ENCODE measurements around the gene NRXN2. TPM values are rescaled to one million over a fixed set of nuclear protein-coding genes. Genes with fewer than 3 reads are reported as not detected.

Gene NRXN2
- polyA plus RNA-seq, 1 experiment = not detected

DNA sequence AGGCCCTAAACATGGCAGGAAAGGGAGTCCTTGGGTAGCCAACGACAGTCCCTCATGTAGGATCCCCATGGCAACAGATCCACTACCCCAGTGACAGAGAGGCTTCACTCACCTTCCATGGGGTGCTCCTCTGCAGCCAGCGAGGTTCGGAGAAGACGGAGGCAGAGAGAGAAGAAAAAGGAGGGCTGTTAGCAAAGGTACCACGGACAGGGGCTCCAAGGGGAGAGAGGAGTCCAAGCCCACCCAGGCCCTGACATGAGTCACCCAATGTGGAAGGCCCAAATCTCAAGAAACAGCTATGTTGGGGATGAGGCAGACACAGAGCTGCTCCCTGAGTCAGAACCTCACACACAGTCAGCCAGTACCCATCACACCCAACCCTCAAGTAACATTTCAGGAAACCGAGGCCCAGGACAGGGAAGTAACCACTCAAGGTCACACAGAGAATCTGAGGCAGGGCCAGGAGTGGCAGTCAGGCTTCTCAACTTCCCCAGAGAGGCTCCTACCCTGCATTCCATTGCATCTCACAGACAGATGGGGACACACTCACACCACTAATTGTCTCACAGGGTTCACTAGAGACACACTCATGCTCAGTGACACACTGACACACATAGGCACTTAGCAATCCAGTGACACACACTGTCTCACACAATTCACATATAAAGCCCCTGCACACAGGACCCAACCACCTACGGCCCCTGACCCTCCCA lies 25.2 kb downstream of the NRXN2 start:
- peaks cover 45% of the 10 kb centered on the region for H3K27me3 ChIP-seq (ENCODE audit: control insufficient read depth, insufficient read depth, low read length)
- CTCF ChIA-PET = interaction anchor here (0.6 to 3.5 kb wide), 2 partner anchors 9 to 105 kb away, joined by 4 to 35 read pairs; no protein-coding TSS in a partner anchor
- no peak overlapping the region for H3K27ac ChIP-seq (ENCODE audit: low read depth, low read length)
- POLR2A ChIA-PET = no interaction called here
- H3K9me3 ChIP-seq (ENCODE audit: control insufficient read depth, insufficient read depth, low read length) = no peaks in the 10 kb centered on the region
- DNase-seq (ENCODE audit: low read depth, low spot score) = no peak
- no peak overlapping the region for H3K4me3 ChIP-seq (ENCODE audit: low read depth, low read length)
- TF ChIP-seq, protein P1, sequence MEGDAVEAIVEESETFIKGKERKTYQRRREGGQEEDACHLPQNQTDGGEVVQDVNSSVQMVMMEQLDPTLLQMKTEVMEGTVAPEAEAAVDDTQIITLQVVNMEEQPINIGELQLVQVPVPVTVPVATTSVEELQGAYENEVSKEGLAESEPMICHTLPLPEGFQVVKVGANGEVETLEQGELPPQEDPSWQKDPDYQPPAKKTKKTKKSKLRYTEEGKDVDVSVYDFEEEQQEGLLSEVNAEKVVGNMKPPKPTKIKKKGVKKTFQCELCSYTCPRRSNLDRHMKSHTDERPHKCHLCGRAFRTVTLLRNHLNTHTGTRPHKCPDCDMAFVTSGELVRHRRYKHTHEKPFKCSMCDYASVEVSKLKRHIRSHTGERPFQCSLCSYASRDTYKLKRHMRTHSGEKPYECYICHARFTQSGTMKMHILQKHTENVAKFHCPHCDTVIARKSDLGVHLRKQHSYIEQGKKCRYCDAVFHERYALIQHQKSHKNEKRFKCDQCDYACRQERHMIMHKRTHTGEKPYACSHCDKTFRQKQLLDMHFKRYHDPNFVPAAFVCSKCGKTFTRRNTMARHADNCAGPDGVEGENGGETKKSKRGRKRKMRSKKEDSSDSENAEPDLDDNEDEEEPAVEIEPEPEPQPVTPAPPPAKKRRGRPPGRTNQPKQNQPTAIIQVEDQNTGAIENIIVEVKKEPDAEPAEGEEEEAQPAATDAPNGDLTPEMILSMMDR (IDR thresholded peaks at IDR 0.05; ENCODE audit: low read depth, low read length) = no peak

DNA sequence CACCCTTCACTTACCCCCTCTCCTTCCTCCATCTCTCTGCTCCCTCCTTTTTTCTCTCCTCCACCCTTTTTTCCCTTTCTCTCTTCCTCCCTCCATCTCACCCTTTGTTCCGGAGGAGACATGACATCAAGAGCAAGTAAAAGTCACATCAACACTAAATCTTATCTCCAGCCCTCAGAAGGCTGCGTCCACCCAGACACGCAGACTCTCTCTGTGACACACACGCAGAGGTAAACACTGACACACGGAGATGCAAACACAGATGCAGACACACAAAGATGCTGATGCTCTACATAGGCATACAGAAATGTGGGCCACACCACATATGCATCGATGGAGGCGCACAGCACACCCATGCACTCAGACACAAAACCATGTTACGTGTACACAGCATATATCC lies 27.0 kb downstream of the NRXN2 start:
- ChIA-PET CTCF (interaction anchor here (3.5 kb wide), 1 partner anchor 7 kb away, joined by 35 read pairs; no protein-coding TSS in a partner anchor), POLR2A (no interaction called here)
- Histone ChIP-seq H3K4me3 (ENCODE audit: low read depth, low read length) (no peak overlapping the region), H3K27ac (ENCODE audit: low read depth, low read length) (no peak overlapping the region), H3K27me3 (ENCODE audit: control insufficient read depth, insufficient read depth, low read length) (peaks cover 57% of the 10 kb centered on the region), H3K9me3 (ENCODE audit: control insufficient read depth, insufficient read depth, low read length) (no peaks in the 10 kb centered on the region)
- TF ChIP-seq, protein P1 (IDR thresholded peaks at IDR 0.05; ENCODE audit: low read depth, low read length) = no peak
- DNase-seq (ENCODE audit: low read depth, low spot score) = no peak

DNA sequence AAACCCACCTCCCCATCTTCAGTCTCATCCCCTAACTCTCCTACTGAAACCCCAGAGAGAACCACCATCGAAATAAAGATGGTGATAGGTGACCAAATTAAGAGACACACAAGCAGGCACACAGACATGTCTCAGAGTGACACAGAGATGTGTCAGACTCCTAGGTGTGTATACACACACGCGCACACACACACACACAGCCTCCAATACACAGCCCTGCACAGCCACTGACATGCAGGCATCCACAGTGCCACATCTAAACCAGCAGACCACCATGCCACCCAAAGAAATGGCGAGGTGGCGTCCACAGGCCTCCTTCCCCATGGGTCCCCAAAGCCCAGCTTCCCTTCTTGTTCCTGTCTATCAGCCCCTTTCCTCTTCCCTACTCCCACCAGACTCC lies 27.4 kb downstream of the NRXN2 start:
- Histone ChIP-seq H3K27ac (ENCODE audit: low read depth, low read length) (no peak overlapping the region), H3K27me3 (ENCODE audit: control insufficient read depth, insufficient read depth, low read length) (peaks cover 58% of the 10 kb centered on the region), H3K4me3 (ENCODE audit: low read depth, low read length) (no peak overlapping the region), H3K9me3 (ENCODE audit: control insufficient read depth, insufficient read depth, low read length) (no peaks in the 10 kb centered on the region)
- ChIA-PET CTCF (no interaction called here), POLR2A (no interaction called here)
- no peak for DNase-seq (ENCODE audit: low read depth, low spot score)
- TF ChIP-seq, protein P1 (IDR thresholded peaks at IDR 0.05; ENCODE audit: low read depth, low read length) = no peak

DNA sequence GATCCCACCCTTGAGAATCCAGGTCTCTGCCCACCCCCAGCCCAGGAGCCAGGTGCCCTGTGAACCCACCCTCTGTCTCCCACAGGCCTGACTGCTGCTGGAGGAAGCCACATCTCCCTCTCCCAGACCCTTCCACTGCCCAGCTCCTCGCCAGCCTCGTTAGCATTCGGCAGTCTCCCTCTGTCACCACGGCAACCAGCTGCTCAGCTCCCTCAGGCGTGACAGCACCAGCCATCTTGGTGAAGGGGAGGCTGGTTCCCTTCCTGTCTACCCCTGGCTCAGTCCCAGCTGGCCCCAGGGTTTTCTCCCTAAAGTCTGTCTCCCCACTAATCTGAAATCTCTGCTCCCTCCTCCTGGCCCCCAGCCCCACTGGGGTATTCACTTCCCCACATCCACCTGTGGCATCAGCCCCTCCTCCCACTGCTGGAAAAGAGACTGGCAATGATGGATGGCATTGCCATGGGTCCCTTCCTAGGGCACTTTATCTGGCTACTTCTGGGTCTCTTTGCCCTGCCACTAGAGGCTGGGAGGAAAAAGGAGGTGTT lies 28.1 kb downstream of the NRXN2 start:
- Histone ChIP-seq H3K27me3 (ENCODE audit: control insufficient read depth, insufficient read depth, low read length) (peaks cover 61% of the 10 kb centered on the region), H3K27ac (ENCODE audit: low read depth, low read length) (no peak overlapping the region), H3K4me3 (ENCODE audit: low read depth, low read length) (no peak overlapping the region), H3K9me3 (ENCODE audit: control insufficient read depth, insufficient read depth, low read length) (no peaks in the 10 kb centered on the region)
- POLR2A ChIA-PET = no interaction called here
- TF ChIP-seq, protein P1 (IDR thresholded peaks at IDR 0.05; ENCODE audit: low read depth, low read length) = no peak
- CTCF ChIA-PET = no interaction called here
- no peak for DNase-seq (ENCODE audit: low read depth, low spot score)

DNA sequence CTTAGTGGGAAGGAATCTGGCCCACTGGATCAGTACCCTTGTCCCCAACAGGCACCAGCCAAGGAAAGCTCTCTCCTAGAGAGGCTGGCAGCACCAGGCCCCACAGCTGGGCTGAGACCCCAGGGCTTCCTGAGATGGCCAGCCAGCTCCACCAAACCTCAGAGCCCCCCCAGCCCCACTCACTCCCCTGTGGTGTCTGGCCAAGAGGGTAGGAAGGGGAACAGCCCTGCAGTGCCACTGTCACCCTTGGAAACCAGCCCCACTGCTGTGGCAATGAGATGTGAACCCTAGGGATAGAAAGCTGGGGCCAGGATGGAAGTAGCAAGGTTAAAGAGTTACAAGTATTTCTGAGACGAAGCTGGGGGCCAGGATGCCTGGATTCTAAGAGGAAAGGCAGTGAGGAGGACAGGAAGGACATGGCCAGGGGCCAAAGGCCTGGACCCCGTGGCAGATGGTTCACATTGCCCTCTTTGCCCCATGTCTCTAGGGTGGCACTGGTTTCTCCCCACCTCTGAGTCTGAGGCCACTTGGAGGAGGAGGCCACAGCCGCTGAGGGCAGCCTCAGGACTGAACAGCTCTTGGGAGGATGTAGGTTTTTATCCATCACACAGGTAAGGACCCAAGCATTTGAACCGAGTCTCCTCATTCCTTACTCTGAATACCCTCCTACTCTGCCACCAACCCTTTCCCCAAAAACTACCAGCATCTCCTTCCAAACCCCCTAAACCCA lies 28.8 kb downstream of the NRXN2 start:
- H3K4me3 ChIP-seq (ENCODE audit: low read depth, low read length) = no peak overlapping the region
- no peak for DNase-seq (ENCODE audit: low read depth, low spot score)
- H3K9me3 ChIP-seq (ENCODE audit: control insufficient read depth, insufficient read depth, low read length) = no peaks in the 10 kb centered on the region
- ChIA-PET POLR2A (interaction anchor here (0.6 kb wide), 2 partner anchors 51 to 66 kb away, joined by 3 to 6 read pairs; no protein-coding TSS in a partner anchor), CTCF (no interaction called here)
- TF ChIP-seq, protein P1 (IDR thresholded peaks at IDR 0.05; ENCODE audit: low read depth, low read length) = no peak
- H3K27me3 ChIP-seq (ENCODE audit: control insufficient read depth, insufficient read depth, low read length) = peaks cover 61% of the 10 kb centered on the region
- H3K27ac ChIP-seq (ENCODE audit: low read depth, low read length) = no peak overlapping the region
